Islet of Langerhans (tissue), 1 donor: Measurements from ENCODE around the gene MGRN1.

Experiments used
- FAIRE-seq: peaks from one replicate; lab custom pipeline; 2011; peaks lifted over from hg19 to GRCh38; lab: Jason Lieb, UNC

MGRN1 gene

DNA sequence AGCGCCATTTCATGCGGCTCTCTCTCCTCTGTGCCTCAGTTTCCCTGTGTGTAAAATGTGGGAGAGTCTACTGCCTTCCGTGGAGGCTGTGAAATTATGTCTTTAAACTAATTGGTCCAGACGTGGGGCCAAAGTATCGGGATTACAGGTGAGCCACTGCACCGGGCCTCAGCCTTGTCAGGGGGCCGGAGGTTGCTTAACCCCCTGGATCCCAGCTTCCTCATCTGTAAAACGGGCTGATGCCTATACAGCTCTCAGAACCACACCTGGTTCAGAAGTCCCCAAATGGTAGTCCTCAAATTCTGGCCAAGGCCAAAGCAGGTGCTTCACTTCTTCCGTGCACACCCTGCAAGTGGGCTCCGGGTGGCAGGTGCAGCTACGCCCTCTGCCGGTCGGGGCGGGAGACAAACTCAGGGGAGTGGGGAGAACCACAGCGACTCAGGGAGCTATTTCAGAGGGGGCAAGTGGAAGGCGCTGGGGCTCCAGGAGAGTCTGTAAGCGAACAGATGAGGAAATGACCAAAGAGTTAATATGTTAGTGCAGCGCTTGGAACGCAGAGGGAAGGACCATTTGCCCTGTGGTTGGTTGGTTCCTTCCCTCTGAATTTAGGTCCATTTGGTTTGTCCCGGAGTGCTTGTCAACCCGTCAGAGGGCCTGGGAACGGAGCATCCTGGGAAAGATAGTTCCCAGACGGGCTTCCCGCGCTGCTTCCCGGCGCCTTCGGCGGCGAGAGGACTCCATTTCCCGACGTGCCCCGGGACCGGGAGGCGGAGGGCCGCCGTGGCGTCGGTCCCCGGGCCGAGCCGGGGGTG is at the start of gene MGRN1:
Gene MGRN1, plus strand, starts transcription at position 812 of the 812 bp plus-strand sequence. CDS start 135 bp downstream, outside the sequence.
- FAIRE-seq, result no peak

- no peak for FAIRE-seq
Observed at GRCh38 chr16:4574919-4575705, 49.5 kb upstream of the MGRN1 start.

DNA sequence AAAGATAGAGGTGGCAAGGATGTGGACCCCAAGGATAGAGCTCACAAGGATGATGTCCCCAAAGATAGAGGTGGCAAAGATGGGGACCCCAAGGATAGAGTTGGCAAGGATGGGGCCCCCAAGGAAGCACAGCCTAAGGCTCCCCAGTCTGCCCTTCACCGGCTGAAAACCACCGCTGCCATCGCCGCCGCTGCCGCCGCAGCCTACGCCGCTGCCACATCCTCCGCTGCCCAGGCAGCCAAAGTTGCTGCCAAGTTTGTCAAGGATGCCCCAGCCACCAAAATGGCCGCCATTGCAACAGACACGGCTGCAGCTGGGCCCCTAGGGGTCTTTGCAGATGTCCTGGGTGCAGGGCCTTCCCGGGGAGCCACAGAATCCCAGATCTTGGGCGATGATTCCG is 48.6 kb upstream of the MGRN1 start:
- FAIRE-seq, result no peak

DNA sequence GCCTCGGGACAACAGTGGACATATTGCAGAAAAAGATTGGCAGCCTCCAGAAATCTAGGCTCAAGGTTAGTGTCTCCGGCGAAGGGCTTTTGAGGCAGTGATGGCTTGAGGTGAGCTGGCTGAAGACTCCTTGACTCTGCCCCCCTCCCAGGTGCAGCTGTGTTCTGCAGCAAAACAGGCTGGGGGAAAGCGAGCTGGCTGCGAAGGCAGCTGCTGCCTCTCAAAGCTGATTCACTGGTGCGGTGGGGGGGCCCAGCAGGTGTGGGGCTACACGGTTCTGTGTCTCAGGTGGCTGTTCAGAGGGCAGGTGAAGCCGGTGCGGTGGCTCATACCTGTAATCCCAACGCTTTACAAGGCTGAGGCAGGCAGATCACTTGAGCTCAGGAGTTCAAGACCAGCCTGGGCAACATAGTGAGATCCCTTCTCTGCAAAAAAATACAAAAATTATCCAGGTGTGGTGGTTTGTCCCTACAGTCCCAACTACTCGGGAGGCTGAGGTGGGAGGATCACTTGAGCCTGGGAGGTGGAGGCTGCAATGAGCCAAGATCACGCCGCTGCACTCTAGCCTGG is 45.6 kb upstream of the MGRN1 start:
- no peak for FAIRE-seq

- no peak for FAIRE-seq
Observed at GRCh38 chr16:4580250-4580649, 44.4 kb upstream of the MGRN1 start.

- no peak for FAIRE-seq
Observed at GRCh38 chr16:4583906-4584305, 40.7 kb upstream of the MGRN1 start.

DNA sequence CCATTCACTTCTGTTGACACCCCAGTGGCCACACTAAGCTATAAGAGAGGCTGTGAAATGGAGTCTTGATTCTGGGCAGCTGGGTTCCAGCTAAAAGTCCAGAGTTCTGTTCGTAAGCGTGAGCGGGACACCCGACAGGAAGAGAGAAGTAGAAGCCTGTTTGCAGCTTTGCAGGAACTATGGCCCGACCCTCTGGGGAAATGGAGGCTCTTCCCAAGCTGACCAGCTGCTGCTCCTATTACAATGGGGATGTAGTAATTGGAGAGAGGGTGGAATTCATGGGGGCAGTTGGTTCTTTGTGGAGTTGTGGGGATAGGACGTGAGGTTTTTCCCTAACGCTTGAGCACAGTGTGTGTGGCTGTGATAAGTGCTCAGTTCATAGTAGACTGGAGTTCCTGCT is 38.3 kb upstream of the MGRN1 start:
- no peak for FAIRE-seq

DNA sequence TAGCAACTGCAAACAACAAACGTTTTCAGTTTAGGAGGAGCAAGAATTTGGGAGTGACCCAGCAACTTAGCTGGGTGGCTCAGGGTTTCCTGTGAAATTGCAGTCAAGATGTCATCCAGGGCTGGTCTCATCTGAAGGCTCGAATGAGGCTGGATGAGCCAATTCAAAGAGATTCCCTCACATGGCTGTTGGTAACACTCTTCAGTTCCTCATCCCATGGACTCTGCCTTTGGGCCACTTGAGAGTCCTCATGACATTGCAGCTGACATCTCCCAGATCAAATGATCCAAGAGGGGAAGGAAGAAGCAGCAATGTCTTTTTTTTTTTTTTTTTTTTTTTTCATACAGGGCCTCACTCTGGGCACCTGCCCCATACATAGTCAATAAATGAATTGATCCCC is 36.2 kb upstream of the MGRN1 start:
- no peak for FAIRE-seq

DNA sequence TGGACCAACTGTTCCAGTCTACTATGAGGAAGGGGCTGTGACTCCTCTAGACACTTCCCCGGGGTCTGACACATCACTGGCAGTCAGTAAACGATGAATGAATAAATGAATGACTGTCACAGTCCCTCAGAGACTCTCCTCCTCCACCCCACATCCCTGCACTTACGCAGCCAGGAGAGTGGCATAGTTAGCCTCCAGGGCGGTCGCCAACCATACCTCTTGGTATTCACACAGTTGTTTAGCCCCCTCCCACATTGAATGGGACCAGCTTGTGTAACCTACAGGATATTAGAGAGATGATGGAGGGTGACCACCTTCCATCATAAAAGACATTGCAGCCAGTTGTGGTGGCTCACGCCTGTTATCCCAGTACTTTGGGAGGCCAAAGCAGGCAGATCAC is 35.7 kb upstream of the MGRN1 start:
- no peak for FAIRE-seq

GRCh38 chr16:4591191-4591590 is 33.4 kb upstream of the MGRN1 start:
- no peak for FAIRE-seq

DNA sequence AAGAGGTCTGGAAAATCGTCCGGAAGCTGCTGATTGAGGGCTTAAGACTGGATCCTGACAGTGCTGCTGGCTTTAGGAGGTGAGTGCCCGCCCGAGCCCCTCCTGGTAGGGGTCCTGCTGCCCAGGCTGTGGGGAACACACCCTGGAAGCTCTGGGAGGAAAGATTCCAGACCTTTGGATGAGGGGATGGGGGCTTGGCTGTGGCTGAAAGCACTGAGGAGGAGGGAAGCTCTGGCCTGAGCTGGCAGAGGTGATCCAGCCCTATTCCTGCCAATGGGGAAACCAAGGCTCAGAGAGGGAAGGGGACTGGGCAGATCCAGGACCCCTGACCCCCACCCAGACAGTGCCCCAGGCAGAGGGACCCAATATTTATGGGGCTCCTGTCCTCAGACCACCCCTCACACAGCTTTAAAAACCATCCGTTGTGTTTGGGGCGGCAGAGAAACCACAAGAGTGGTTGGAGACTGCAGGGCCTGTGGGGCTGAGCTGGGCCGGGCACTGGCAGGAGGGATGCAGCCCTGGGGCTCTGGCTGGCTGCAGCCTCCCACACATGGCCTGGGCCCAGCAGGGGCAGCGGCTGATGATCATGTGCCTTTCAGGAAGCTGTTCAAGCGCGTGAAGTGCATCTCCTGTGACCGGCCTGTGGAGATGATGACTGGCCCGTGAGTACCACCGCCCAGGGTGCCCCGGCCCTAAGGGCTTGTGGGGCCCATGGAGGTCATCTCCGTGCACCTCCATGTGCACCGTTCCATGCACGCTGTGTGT is 32.7 kb upstream of the MGRN1 start:
- no peak for FAIRE-seq

- no peak for FAIRE-seq
Observed at GRCh38 chr16:4593086-4593485, 31.5 kb upstream of the MGRN1 start.

GRCh38 chr16:4594433-4595410 is 29.9 kb upstream of the MGRN1 start:
- FAIRE-seq, result no peak

DNA sequence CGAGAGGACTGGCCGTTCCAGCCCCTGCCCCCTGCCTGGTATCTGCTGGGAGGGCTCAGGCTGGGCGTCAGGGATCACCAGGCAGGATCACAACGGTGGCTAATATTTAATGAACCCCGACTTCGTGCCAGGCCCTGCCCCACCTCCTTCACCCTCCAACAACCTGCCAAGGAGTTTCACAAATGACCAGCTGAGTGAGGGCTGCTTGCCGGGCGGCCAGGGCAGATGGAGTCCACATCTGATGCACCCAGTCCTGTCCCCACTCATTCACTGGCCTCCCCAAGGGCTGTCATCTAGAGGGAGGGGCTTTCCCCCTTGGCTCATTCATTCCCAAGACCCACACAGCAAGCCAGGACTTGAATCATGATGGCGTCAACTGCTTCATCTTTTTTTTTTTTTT is 27.5 kb upstream of the MGRN1 start:
- no peak for FAIRE-seq

- no peak for FAIRE-seq
Observed at GRCh38 chr16:4599037-4599436, 25.6 kb upstream of the MGRN1 start.

DNA sequence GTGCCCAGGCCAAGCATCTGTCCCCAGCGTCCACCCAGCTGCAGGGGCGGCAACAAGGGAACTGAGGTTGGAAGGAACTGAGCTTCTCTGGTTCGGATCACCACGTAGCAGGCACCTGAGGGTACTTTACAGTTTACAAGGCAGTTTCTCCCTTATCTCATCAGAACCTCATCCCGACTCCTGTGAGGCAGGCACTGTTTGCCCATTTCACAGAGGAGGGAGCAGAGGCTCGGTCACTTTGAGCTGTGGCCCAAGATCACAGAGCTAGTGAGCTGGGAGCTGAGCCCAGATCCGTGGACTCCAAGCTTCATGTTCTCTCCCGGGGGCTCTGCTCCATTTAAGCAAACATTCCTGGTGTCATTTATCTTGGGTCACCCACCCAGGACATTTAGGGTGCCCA is 25.1 kb upstream of the MGRN1 start:
- FAIRE-seq, result no peak

- FAIRE-seq, result no peak
Observed at GRCh38 chr16:4601036-4601863, 23.4 kb upstream of the MGRN1 start.

GRCh38 chr16:4601864-4602186 is 22.8 kb upstream of the MGRN1 start:
- FAIRE-seq, result no peak

DNA sequence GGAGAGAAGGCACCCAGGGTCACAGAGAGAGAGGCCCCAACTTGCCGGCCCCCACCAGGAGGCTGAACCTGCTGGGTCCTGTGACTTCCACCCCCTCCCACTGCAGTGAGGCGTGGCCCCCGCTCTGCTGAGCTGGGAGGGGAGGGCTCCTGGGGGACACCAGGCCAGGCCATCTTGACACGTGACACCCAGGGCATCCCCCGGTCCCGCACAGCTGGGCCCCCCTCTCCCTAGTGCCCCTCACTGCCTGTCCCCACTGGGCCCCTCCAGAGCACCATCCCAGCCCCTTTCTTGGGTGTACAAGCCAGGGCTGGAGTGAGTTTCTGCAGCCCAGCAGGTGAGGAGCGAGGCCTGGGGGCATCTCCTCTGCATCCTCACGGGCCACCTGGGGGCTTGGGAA is 22.3 kb upstream of the MGRN1 start:
- FAIRE-seq, result no peak

DNA sequence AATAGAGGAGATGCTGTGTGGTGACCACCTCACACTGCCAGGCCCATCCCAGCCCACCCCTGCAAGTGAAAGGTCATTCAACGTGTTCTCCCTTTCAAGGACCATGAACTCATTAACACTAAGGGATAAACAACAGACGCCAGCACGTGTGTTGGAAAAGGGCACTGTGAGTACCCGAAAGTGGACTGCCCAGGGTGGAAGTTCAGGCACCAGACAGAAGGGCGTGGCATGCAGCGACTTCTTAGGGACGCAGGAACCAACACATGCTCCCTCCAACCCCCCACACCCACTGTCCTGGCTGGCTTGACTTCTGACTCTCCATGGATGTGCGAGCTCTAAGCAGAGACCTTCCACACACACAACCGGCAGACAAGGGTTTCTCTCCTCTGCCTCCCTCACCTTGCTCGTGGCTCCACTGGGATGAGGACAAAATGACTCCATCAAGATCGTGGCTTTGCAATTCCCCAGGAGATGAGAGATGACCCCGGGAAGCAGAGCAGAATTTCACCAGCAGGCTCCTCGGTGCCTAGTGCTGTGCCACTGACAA is 20.9 kb upstream of the MGRN1 start:
- FAIRE-seq, result no peak
